Measurements from ENCODE around the gene TMEM60.

- TF ChIP-seq POLR2A (IDR thresholded peaks at IDR 0.05) (no peak), CTCF (IDR thresholded peaks at IDR 0.05 in 8 of 11, conservative IDR thresholded peaks at IDR 0.05 in 3 of 11) (no peak)
Observed at GRCh38 chr7:77825131-77825530, 26.9 kb upstream of the TMEM60 start.
